Measurements from ENCODE around the gene RNF2.

The RNF2 gene

GRCh38 chr1:185105121-185105520 lies 59.8 kb downstream of the RNF2 start:
- Mint-ChIP-seq H3K36me3 (ENCODE audit: low read depth) (peaks cover 81% of the 10 kb centered on the region), H3K4me3 (no peak overlapping the region), H3K27ac (no peak overlapping the region), H3K27me3 (ENCODE audit: low read depth) (no peaks in the 10 kb centered on the region), H3K4me1 (no peaks in the 10 kb centered on the region), H3K9me3 (peaks cover 32% of the 10 kb centered on the region)
- no peak for TF ChIP-seq CTCF (IDR thresholded peaks at IDR 0.05; ENCODE audit: unreplicated experiment in 3 of 3)

- Mint-ChIP-seq H3K36me3 (ENCODE audit: low read depth) (peaks cover 56% of the 10 kb centered on the region), H3K27ac (no peak overlapping the region), H3K4me1 (no peaks in the 10 kb centered on the region), H3K4me3 (no peak overlapping the region), H3K27me3 (ENCODE audit: low read depth) (no peaks in the 10 kb centered on the region), H3K9me3 (peaks cover 41% of the 10 kb centered on the region)
- no peak for TF ChIP-seq CTCF (IDR thresholded peaks at IDR 0.05; ENCODE audit: unreplicated experiment in 3 of 3)
Measured at GRCh38 chr1:185108321-185108720, 63.0 kb downstream of the RNF2 start.

- H3K36me3 Mint-ChIP-seq (ENCODE audit: low read depth): peaks cover 38% of the 10 kb centered on the region
- no peak overlapping the region for H3K4me3 Mint-ChIP-seq
- no peaks in the 10 kb centered on the region for H3K4me1 Mint-ChIP-seq
- peaks cover 41% of the 10 kb centered on the region for H3K9me3 Mint-ChIP-seq
- no peaks in the 10 kb centered on the region for H3K27me3 Mint-ChIP-seq (ENCODE audit: low read depth)
- H3K27ac Mint-ChIP-seq: no peak overlapping the region
- no peak for TF ChIP-seq CTCF (IDR thresholded peaks at IDR 0.05; ENCODE audit: unreplicated experiment in 3 of 3)
Measured at GRCh38 chr1:185110145-185110544, 64.8 kb downstream of the RNF2 start.

GRCh38 chr1:185111873-185112272 lies 66.5 kb downstream of the RNF2 start:
- H3K36me3 Mint-ChIP-seq (ENCODE audit: low read depth): peaks cover 26% of the 10 kb centered on the region
- no peaks in the 10 kb centered on the region for H3K4me1 Mint-ChIP-seq
- no peak overlapping the region for H3K4me3 Mint-ChIP-seq
- no peak overlapping the region for H3K27ac Mint-ChIP-seq
- no peaks in the 10 kb centered on the region for H3K27me3 Mint-ChIP-seq (ENCODE audit: low read depth)
- no peak for TF ChIP-seq CTCF (IDR thresholded peaks at IDR 0.05; ENCODE audit: unreplicated experiment in 3 of 3)
- H3K9me3 Mint-ChIP-seq: peaks cover 29% of the 10 kb centered on the region

GRCh38 chr1:185112356-185112755 lies 67.0 kb downstream of the RNF2 start:
- H3K27ac Mint-ChIP-seq: no peak overlapping the region

More at GRCh38 chr1:185112356-185112755, 67.0 kb downstream of the RNF2 start:
- Mint-ChIP-seq H3K4me3 (no peak overlapping the region), H3K9me3 (peaks cover 26% of the 10 kb centered on the region), H3K27me3 (ENCODE audit: low read depth) (no peaks in the 10 kb centered on the region), H3K4me1 (no peaks in the 10 kb centered on the region), H3K36me3 (ENCODE audit: low read depth) (peaks cover 27% of the 10 kb centered on the region)
- TF ChIP-seq CTCF (IDR thresholded peaks at IDR 0.05; ENCODE audit: unreplicated experiment in 3 of 3): no peak

Measured in nephron (organoid).